ENCODE measurements around the gene EEFSEC.

GRCh38 chr3:128356822-128357221 lies 203.5 kb downstream of the EEFSEC start:
- no peak for TF ChIP-seq CTCF (conservative IDR thresholded peaks at IDR 0.05; ENCODE audit: low read length)
- TF ChIP-seq EZH2phosphoT487 (IDR thresholded peaks at IDR 0.05; ENCODE audit: borderline replicate concordance, low read depth, low read length) = no peak

Measured in OCI-LY7 (cell line).